ENCODE measurements around the gene ZNF559. TPM values are rescaled to one million over a fixed set of nuclear protein-coding genes. Genes with fewer than 3 reads are reported as not detected.

ZNF559 gene
- total RNA-seq, 2 experiments from 2014 or later: 15.6 to 18.5 TPM

DNA sequence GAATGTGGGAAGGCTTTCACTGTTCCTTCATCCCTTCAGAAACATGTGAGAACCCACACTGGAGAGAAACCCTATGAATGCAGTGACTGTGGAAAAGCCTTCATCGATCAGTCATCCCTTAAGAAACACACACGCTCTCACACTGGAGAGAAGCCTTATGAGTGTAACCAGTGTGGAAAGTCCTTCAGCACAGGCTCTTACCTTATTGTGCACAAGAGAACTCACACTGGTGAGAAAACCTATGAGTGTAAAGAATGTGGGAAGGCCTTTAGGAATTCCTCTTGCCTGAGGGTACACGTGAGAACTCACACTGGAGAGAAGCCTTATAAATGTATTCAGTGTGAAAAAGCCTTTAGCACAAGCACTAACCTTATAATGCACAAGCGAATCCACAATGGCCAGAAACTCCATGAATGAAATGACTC is 57.4 kb downstream of the ZNF559 start:
- Mint-ChIP-seq H3K27ac (no peak overlapping the region), H3K27me3 (no peaks in the 10 kb centered on the region), H3K4me1 (no peaks in the 10 kb centered on the region), H3K4me3 (no peak overlapping the region), H3K9me3 (peaks cover 65% of the 10 kb centered on the region), H3K36me3 (ENCODE audit: low read depth) (peaks cover 26% of the 10 kb centered on the region)
- ChIA-PET POLR2A (no interaction called here), CTCF (no interaction called here)
- DNase-seq: no peak

Other genes with a start within 250 kb of the ZNF559 start
- gene OR1M1, start 237.1 kb upstream of the ZNF559 start, total RNA-seq: not detected
- gene OR7G2, start 216.7 kb upstream of the ZNF559 start, total RNA-seq: not detected
- not detected for gene OR7G1, start 208.4 kb upstream of the ZNF559 start, total RNA-seq
- gene OR7G3, start 197.2 kb upstream of the ZNF559 start, total RNA-seq: not detected
- 10 to 100 TPM; 30.8 to 33.2 TPM for gene ZNF317, start 183.8 kb upstream of the ZNF559 start, total RNA-seq
- gene OR7D2, start 145.2 kb upstream of the ZNF559 start, total RNA-seq: under 1 TPM; 0.08 TPM
- gene OR7D4, start 104.6 kb upstream of the ZNF559 start, total RNA-seq: not detected
- gene OR7E24, start 73.2 kb upstream of the ZNF559 start, total RNA-seq: not detected
- 10 to 100 TPM; 10.7 to 11.7 TPM for gene ZNF699, start 14.3 kb upstream of the ZNF559 start, total RNA-seq
- gene ZNF177, start 38.8 kb downstream of the ZNF559 start, total RNA-seq: under 1 TPM; 0.50 to 0.60 TPM
- gene ZNF266, start 111.4 kb downstream of the ZNF559 start, total RNA-seq: 10 to 100 TPM; 31.3 to 32.1 TPM
- not detected for gene ZNF560, start 174.4 kb downstream of the ZNF559 start, total RNA-seq
- gene ZNF426, start 214.5 kb downstream of the ZNF559 start, total RNA-seq: 10 to 100 TPM; 15.5 to 16.1 TPM

Data from activated CD4-positive, alpha-beta memory T cell treated with anti-CD3 and anti-CD28 coated beads, Interleukin-2, amount 10 ng/mL, durations not matched to agents 7 days and 5 days (primary cell).